ENCODE results near the gene PPFIA1. TPM values are rescaled to one million over a fixed set of nuclear protein-coding genes. Genes with fewer than 3 reads are reported as not detected.

Gene PPFIA1
- total RNA-seq (2022; extraction: Qiagen RNA extraction; ENCODE audit: low read depth), result 28.4 to 36.7 TPM (median 32.8 TPM) in 5 replicates

DNA sequence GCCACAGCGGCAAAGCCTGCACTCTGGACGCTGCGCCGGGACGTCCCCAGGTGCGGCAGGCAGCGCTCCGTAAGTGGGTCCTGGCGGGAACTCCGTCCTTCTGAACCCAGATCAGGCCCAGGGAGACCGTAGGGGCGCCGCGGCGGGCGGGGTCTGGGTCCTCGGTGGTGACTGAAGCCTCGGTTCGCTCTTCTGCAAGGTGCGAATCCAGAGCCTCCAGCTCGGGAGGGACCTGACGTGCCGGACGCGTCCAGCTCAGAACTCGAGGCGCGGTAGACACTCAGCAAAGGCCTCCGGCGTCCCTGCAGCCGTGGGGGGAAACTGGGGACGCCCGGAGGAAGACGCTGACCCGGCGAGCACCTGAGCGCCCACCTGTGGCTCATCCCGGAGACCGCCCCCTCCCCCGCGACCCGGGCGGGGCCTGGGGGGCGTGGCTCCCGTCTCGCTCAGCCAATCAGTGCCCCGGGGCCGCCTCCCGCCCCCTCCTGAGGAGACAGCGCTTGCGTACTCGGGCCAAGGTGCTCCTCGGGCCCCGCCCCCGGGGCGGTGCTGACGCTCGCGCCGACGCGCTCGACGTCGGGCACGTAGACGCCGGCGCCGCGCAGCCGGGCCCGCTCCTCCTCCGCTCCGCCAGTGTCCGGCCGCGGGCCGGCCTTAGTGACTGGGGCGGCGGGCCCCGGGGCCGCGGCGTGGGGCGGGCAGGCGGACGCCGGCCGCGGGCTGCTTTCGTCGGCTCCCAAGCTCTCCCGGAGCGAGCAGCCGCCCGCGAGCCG, at the start of gene PPFIA1:
TSS of gene PPFIA1 (plus strand) at position 587 of the 773 bp plus-strand sequence. CDS start 1,483 bp downstream, outside the sequence.

DNA sequence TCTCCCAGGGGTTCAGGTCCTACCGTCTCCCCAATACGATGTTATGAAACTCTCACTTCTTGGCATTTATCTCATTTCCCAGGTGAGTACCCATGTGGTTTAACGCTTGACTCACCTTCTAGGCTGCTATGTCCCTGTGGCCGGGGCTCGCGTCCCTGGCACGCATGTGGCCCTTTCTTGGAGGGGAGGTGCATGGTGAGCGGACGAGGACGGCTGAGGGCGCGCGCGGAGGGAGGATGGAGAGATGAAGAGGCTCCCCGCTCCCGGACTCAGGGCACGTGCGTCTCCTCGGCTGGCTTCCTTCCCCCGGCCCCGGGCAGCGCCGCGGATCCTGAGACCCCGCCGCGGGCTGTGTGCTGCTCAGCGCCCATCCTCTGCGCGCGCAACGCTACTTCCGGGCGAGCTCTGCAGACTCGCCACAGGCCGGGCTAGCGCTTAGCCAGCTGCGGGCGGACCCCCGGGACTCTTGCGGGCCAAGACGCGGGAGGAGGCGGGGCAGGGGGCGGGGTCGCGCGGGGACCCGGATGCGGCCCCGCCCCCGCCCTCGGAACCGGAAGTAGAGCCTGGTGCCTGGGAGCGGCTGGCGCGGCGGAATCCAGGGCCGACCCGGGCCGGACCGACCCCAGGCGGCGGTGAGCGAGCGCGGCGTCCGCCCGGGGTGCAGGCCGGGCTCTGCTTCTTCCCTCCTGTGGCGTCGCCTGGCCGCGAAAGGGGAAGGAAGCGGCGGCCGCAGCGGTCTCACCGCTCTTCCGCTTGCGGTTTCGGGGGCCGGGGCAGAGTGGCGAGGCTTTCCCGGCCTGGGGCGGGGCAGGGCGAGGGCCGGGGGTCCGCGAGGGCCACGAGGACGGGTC, 127.7 kb downstream of the PPFIA1 start, which contains the start of gene CTTN:
TSS of gene CTTN (plus strand) at position 547 of the 851 bp plus-strand sequence. CDS start 8,769 bp downstream, outside the sequence.

Other genes starting within 250 kb of the PPFIA1 start
- gene ANO1, start 192.4 kb upstream of the PPFIA1 start, total RNA-seq (2022; extraction: Qiagen RNA extraction; ENCODE audit: low read depth), result 1.1 to 2.5 TPM (median 1.4 TPM) in 5 replicates
- gene FADD, start 67.4 kb upstream of the PPFIA1 start, total RNA-seq (2022; extraction: Qiagen RNA extraction; ENCODE audit: low read depth), result 57.0 to 78.8 TPM (median 76.7 TPM) in 5 replicates
- gene CTTN, start 127.8 kb downstream of the PPFIA1 start, total RNA-seq (2022; extraction: Qiagen RNA extraction; ENCODE audit: low read depth), result 209 to 237 TPM (median 220 TPM) in 5 replicates